Measurements from ENCODE around the gene FAM124B. TPM values are rescaled to one million over a fixed set of nuclear protein-coding genes. Genes with fewer than 3 reads are reported as not detected.

The FAM124B gene
- total and polyA plus RNA-seq, 11 donors, result 0.34 to 5.1 (median 1.6) TPM

- DNase-seq, result no peak
- Histone ChIP-seq H3K36me3 (no peaks in the 10 kb centered on the region), H3K27me3 (peaks cover 0 to 3% (median 0%) of the 10 kb centered on the region in 9 donors), H3K4me3 (no peak overlapping the region), H3K4me1 (no peaks in the 10 kb centered on the region), H3K9me3 (peaks cover 0 to 2% (median 0%) of the 10 kb centered on the region in 12 donors), H3K27ac (no peak overlapping the region)
- ATAC-seq, result no peak
- intact Hi-C loops (cut with DNase I), result no loop called here
- no peak for TF ChIP-seq POLR2A (IDR thresholded peaks at IDR 0.05)
- 63 to 71% (median 65%) methylated on average over 1 of the region's 1 CpG for WGBS, 4 donors
Measured at GRCh38 chr2:224335991-224336390, 65.9 kb downstream of the FAM124B start.

- ATAC-seq (no peak), DNase-seq (no peak)
- Histone ChIP-seq H3K36me3 (no peaks in the 10 kb centered on the region), H3K4me1 (no peaks in the 10 kb centered on the region), H3K4me3 (no peak overlapping the region), H3K27me3 (peaks cover 0 to 10% (median 0%) of the 10 kb centered on the region in 9 donors), H3K9me3 (peaks cover 0 to 2% (median 0%) of the 10 kb centered on the region in 12 donors), H3K27ac (no peak overlapping the region)
- TF ChIP-seq CTCF (IDR thresholded peaks at IDR 0.05), result no peak
- no peak for TF ChIP-seq POLR2A (IDR thresholded peaks at IDR 0.05)
- intact Hi-C loops (cut with DNase I), result no loop called here
- 58 to 74% (median 67%) methylated on average over 2 of the region's 2 CpGs for WGBS, 4 donors
Measured at GRCh38 chr2:224334726-224335125, 67.2 kb downstream of the FAM124B start.

- Histone ChIP-seq H3K4me1 (no peaks in the 10 kb centered on the region), H3K4me3 (no peak overlapping the region), H3K27me3 (peaks cover 0 to 10% (median 0%) of the 10 kb centered on the region in 9 donors), H3K36me3 (no peaks in the 10 kb centered on the region), H3K27ac (no peak overlapping the region), H3K9me3 (peaks cover 0 to 2% (median 0%) of the 10 kb centered on the region in 12 donors)
- DNase-seq (no peak), ATAC-seq (no peak)
- 42 to 51% (median 45%) methylated on average over 6 of the region's 6 CpGs for WGBS, 4 donors
- TF ChIP-seq POLR2A (IDR thresholded peaks at IDR 0.05) (no peak), CTCF (IDR thresholded peaks at IDR 0.05) (no peak)
- intact Hi-C loops (cut with DNase I), result no loop called here
Measured at GRCh38 chr2:224333726-224334482, 68.0 kb downstream of the FAM124B start.

GRCh38 chr2:224331698-224332097, 70.2 kb downstream of the FAM124B start:
- 61 to 72% (median 69%) methylated on average over 8 of the region's 8 CpGs for WGBS, 4 donors
- intact Hi-C loops (cut with DNase I), result no loop called here
- Histone ChIP-seq H3K4me1 (no peaks in the 10 kb centered on the region), H3K4me3 (no peak overlapping the region), H3K9me3 (peaks cover 0 to 2% (median 0%) of the 10 kb centered on the region in 12 donors), H3K27ac (no peak overlapping the region), H3K36me3 (no peaks in the 10 kb centered on the region), H3K27me3 (peaks cover 0 to 10% (median 0%) of the 10 kb centered on the region in 9 donors)
- DNase-seq, result no peak
- no peak for ATAC-seq
- TF ChIP-seq CTCF (IDR thresholded peaks at IDR 0.05), result no peak
- no peak for TF ChIP-seq POLR2A (IDR thresholded peaks at IDR 0.05)

All from heart left ventricle (tissue), 16 donors.